HEK293T (cell line): ENCODE measurements around the gene NANOS2.

Experiments used
- CTCF ChIA-PET: fragments of 350-600 bp; formaldehyde crosslinking; extraction: SDS; loops from one replicate; lab custom pipeline; 2021; ENCODE audit warnings: antibody characterized with exemption, inconsistent platforms; lab: Yijun Ruan, JAX
- POLR2A ChIA-PET: fragments of 350-600 bp; formaldehyde crosslinking; extraction: SDS; loops from one replicate; lab custom pipeline; 2020; ENCODE audit warnings: antibody characterized with exemption, inconsistent platforms; lab: Yijun Ruan, JAX
- DNase-seq: peaks from one replicate; pipeline ENCODE4 v3.0.0; 2012; ENCODE audit warnings: mixed read lengths; ENCODE audit errors: extremely low spot score
- ARNT ChIP-seq: fragments of 450-650 bp; IDR thresholded peaks from 2 replicates; pipeline ENCODE4 v1.6.1; 2017; ENCODE audit warnings: mild to moderate bottlenecking
- BHLHE40 ChIP-seq: fragments of 450-650 bp; IDR thresholded peaks from 2 replicates; pipeline ENCODE4 v1.6.1; 2016; ENCODE audit warnings: mild to moderate bottlenecking, moderate library complexity, borderline replicate concordance
- CTBP1 ChIP-seq: fragments of 450-650 bp; IDR thresholded peaks from 2 replicates; pipeline ENCODE4 v1.6.1; 2016; ENCODE audit warnings: borderline replicate concordance
- ELF4 ChIP-seq: fragments of 450-650 bp; IDR thresholded peaks from 2 replicates; pipeline ENCODE4 v1.6.1; 2017; ENCODE audit warnings: antibody characterized with exemption
- FOXA1 ChIP-seq: fragments of 450-650 bp; IDR thresholded peaks from 2 replicates; pipeline ENCODE4 v1.6.1; 2016; ENCODE audit warnings: mild to moderate bottlenecking
- FOXK2 ChIP-seq: fragments of 450-650 bp; IDR thresholded peaks from 2 replicates; pipeline ENCODE4 v1.6.1; 2016; ENCODE audit warnings: mild to moderate bottlenecking
- FOXM1 ChIP-seq: fragments of 450-650 bp; IDR thresholded peaks from 2 replicates; pipeline ENCODE4 v1.6.1; 2017; ENCODE audit warnings: mild to moderate bottlenecking, borderline replicate concordance
- HDGF ChIP-seq: fragments of 450-650 bp; IDR thresholded peaks from 2 replicates; pipeline ENCODE4 v1.6.1; 2017; ENCODE audit warnings: antibody characterized with exemption, borderline replicate concordance
- L3MBTL2 ChIP-seq: fragments of 450-650 bp; conservative IDR thresholded peaks from 2 replicates; pipeline ENCODE4 v1.6.1; 2016; ENCODE audit warnings: mild to moderate bottlenecking
- LEF1 ChIP-seq: fragments of 450-650 bp; IDR thresholded peaks from 2 replicates; pipeline ENCODE4 v1.6.1; 2017; ENCODE audit warnings: mild to moderate bottlenecking, borderline replicate concordance
- NFRKB ChIP-seq: fragments of 450-650 bp; IDR thresholded peaks from 2 replicates; pipeline ENCODE4 v1.6.1; 2016; ENCODE audit warnings: mild to moderate bottlenecking, moderate library complexity
- PKNOX1 ChIP-seq: fragments of 450-650 bp; IDR thresholded peaks from 2 replicates; pipeline ENCODE4 v1.6.1; 2016
- SP1 ChIP-seq: fragments of 450-650 bp; IDR thresholded peaks from 2 replicates; pipeline ENCODE4 v1.6.1; 2017
- SUZ12 ChIP-seq: fragments of 450-650 bp; IDR thresholded peaks from 2 replicates; pipeline ENCODE4 v1.6.1; 2016; ENCODE audit warnings: mild to moderate bottlenecking
- TARDBP ChIP-seq: fragments of 450-650 bp; IDR thresholded peaks from 2 replicates; pipeline ENCODE4 v1.6.1; 2016
- ZNF384 ChIP-seq: fragments of 450-650 bp; IDR thresholded peaks from 2 replicates; pipeline ENCODE4 v1.6.1; 2016

Gene NANOS2

GRCh38 chr19:45881082-45881908, 33.3 kb downstream of the NANOS2 start:
- CTCF ChIA-PET = interaction anchor here (0.6 kb wide), 1 partner anchor 1060 kb away, joined by 3 read pairs; no protein-coding TSS in a partner anchor
- TF ChIP-seq HDGF = no peak
- no peak for TF ChIP-seq ZNF384
- TF ChIP-seq PKNOX1 = no peak
- TF ChIP-seq SP1 = no peak
- no peak for TF ChIP-seq FOXA1
- TF ChIP-seq BHLHE40 = no peak
- no peak for TF ChIP-seq ELF4
- TF ChIP-seq FOXK2 = no peak
- TF ChIP-seq L3MBTL2 = no peak
- DNase-seq = no peak
- POLR2A ChIA-PET = interaction anchor here (0.8 to 2.5 kb wide), 6 partner anchors 11 to 22 kb away, joined by 4 to 13 read pairs (median 6); partner anchors contain the start of genes FOXA3, MYPOP and SYMPK

- no peak for DNase-seq
- TF ChIP-seq PKNOX1 = no peak
- TF ChIP-seq ELF4 = no peak
- no peak for TF ChIP-seq BHLHE40
- TF ChIP-seq ZNF384 = no peak
- TF ChIP-seq SP1 = no peak
- no peak for TF ChIP-seq CTBP1
- TF ChIP-seq LEF1 = no peak
- TF ChIP-seq TARDBP = no peak
- no peak for TF ChIP-seq L3MBTL2
- no peak for TF ChIP-seq SUZ12
- TF ChIP-seq FOXK2 = no peak
- no peak for TF ChIP-seq NFRKB
- no peak for TF ChIP-seq HDGF
- TF ChIP-seq FOXM1 = no peak
- TF ChIP-seq FOXA1 = no peak
- no peak for TF ChIP-seq ARNT
- ChIA-PET CTCF (interaction anchor here (1.1 kb wide), 1 partner anchor 63 kb away, joined by 5 read pairs; no protein-coding TSS in a partner anchor), POLR2A (interaction anchor here (2.4 kb wide), 1 partner anchor 16 kb away, joined by 13 read pairs; the partner anchor contains the start of genes FOXA3 and SYMPK)
These were observed 34.6 kb downstream of the NANOS2 start for GRCh38 chr19:45879971-45880370.

GRCh38 chr19:45879055-45879454, 35.5 kb downstream of the NANOS2 start:
- DNase-seq = no peak
- TF ChIP-seq BHLHE40 (no peak), NFRKB (no peak), HDGF (no peak), TARDBP (no peak), FOXA1 (no peak), ZNF384 (no peak), ELF4 (no peak), LEF1 (no peak), ARNT (no peak), SUZ12 (no peak), FOXM1 (no peak), L3MBTL2 (no peak), SP1 (no peak)
- ChIA-PET POLR2A (interaction anchor here (2.4 kb wide), 1 partner anchor 15 kb away, joined by 13 read pairs; the partner anchor contains the start of genes FOXA3 and SYMPK), CTCF (interaction anchor here (1.1 kb wide), 1 partner anchor 62 kb away, joined by 5 read pairs; no protein-coding TSS in a partner anchor)

GRCh38 chr19:45878043-45878794, 36.4 kb downstream of the NANOS2 start:
- TF ChIP-seq L3MBTL2 = no peak
- TF ChIP-seq ARNT = no peak
- no peak for TF ChIP-seq LEF1
- ChIA-PET POLR2A (interaction anchor here (2.4 kb wide), 1 partner anchor 14 kb away, joined by 13 read pairs; the partner anchor contains the start of genes FOXA3 and SYMPK), CTCF (no interaction called here)
- no peak for DNase-seq

GRCh38 chr19:45876411-45877197, 38.0 kb downstream of the NANOS2 start:
- POLR2A ChIA-PET = no interaction called here
- TF ChIP-seq SP1 = no peak
- no peak for TF ChIP-seq FOXA1
- no peak for TF ChIP-seq L3MBTL2
- TF ChIP-seq HDGF = no peak
- no peak for TF ChIP-seq PKNOX1
- no peak for TF ChIP-seq FOXM1
- TF ChIP-seq NFRKB = no peak
- TF ChIP-seq LEF1 = no peak
- TF ChIP-seq SUZ12 = no peak
- no peak for TF ChIP-seq ZNF384
- CTCF ChIA-PET = no interaction called here
- DNase-seq = no peak
